Glomerular visceral epithelial cell (primary cell): ENCODE measurements around the gene REST.
A peak's percentile ranks its signal among the peaks of the same experiment; 100 is the strongest.
"Not testable (repeated sequence)": the region's sequence is repeated elsewhere in the genome, so short reads cannot be mapped to it uniquely, and the experiment has no call there.

Experiments
- DNase-seq: peaks from one replicate; pipeline ENCODE4 v3.0.0-alpha.2; 2016; ENCODE audit errors: extremely low spot score

The REST gene, protein sequence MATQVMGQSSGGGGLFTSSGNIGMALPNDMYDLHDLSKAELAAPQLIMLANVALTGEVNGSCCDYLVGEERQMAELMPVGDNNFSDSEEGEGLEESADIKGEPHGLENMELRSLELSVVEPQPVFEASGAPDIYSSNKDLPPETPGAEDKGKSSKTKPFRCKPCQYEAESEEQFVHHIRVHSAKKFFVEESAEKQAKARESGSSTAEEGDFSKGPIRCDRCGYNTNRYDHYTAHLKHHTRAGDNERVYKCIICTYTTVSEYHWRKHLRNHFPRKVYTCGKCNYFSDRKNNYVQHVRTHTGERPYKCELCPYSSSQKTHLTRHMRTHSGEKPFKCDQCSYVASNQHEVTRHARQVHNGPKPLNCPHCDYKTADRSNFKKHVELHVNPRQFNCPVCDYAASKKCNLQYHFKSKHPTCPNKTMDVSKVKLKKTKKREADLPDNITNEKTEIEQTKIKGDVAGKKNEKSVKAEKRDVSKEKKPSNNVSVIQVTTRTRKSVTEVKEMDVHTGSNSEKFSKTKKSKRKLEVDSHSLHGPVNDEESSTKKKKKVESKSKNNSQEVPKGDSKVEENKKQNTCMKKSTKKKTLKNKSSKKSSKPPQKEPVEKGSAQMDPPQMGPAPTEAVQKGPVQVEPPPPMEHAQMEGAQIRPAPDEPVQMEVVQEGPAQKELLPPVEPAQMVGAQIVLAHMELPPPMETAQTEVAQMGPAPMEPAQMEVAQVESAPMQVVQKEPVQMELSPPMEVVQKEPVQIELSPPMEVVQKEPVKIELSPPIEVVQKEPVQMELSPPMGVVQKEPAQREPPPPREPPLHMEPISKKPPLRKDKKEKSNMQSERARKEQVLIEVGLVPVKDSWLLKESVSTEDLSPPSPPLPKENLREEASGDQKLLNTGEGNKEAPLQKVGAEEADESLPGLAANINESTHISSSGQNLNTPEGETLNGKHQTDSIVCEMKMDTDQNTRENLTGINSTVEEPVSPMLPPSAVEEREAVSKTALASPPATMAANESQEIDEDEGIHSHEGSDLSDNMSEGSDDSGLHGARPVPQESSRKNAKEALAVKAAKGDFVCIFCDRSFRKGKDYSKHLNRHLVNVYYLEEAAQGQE

GRCh38 chr4:56907489-56908205, at the start of gene REST:
TSS of gene REST (plus strand) at chr4:56907900. CDS start at chr4:56910639, 2,739 bp downstream.
- DNase-seq: peak; percentile 83

DNA sequence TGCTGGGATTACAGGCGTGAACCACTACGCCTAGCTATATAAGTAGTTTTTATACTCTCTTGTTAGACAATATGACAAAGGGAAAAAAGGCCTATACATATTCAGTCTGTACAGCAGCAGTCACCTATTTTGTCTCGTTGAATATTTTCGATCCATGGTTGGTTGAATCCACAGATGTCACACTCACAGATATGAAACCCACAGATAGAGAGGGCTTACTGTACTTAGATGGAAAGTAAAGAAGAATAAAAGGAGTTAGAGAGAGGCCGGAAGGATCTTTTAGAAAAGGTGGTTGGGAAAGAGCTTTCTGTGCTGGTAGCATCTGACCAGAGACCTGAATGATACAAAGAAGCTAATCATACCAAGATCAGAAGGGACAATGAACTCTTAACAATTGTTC, 47.9 kb upstream of the REST start:
- DNase-seq: no peak

GRCh38 chr4:56860781-56861180, 46.9 kb upstream of the REST start:
- no peak for DNase-seq

- peak; percentile 35 for DNase-seq
These were observed 46.3 kb upstream of the REST start for GRCh38 chr4:56861360-56861759.

DNA sequence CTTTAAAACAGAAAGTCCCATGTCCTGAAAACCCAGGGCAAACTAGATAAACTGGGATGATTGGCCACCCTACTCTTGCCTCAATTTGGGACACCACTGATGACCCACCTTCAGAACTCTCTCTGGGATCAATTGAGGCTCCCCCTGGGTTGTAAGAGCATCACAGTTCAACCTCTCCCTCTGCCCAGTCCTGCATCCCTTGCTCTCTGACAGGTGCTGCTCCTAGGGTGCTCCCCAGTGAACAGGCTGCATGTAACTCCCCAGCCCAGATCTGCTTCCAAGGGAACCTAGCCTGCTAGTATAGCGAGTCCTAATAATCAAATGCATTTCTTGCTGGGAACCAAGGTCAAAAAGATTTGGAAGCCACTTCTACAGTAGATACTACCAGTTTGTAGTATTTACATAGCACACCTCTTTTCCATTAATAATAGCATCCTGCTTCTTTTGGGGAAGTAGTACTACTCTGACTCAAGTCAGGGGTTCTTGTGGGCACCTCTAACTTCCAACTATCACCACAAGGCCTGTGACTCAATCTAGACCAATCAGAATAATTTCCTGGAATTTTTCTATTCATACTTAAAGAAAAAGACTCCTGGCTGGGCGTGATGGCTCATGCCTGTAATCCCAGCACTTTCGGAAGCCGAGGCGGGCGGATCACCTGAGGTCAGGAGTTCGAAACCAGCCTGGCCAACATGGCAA, 44.1 kb upstream of the REST start:
- no peak for DNase-seq

DNA sequence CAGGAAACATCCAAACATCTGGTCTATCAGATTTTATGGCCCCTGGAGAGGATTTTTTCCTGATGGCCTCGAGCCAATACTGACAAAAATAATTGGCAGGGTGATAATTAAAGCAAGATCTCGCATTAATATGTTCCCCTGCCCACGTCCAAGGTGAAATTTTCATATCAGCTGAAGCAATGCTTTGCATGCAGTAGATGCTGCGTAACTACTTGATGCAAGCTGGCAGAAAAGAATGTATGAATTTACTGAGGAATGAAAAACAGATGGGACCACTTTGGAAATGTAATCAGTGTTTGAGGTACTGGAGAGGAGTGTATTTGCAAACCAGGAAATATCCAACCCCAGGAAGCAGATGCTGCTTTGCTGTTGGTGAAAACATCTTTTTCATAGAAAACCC, 36.8 kb upstream of the REST start:
- no peak for DNase-seq

- DNase-seq: no peak
These were observed 36.3 kb upstream of the REST start for GRCh38 chr4:56871371-56871866.

GRCh38 chr4:56874166-56874565, 33.5 kb upstream of the REST start:
- no peak for DNase-seq

DNA sequence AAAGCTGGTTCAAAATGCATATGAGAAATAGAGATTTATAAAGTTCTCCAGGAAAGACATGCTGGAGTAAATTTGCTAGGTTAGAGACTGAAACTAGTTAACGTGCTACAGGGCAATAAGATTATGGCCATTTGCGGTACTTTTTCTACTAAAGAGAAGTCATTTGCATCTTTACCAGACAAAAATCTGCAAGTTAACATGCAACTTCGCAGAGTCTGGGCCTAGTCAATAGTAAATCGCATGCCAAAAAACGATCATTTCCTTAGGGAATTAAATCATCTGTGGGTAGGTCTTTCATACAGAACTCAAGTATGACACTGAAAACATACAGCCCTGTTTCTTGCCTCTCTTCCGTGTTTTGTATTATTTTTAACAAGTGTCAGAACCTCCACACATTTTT, 32.8 kb upstream of the REST start:
- DNase-seq: no peak

GRCh38 chr4:56876264-56876663, 31.4 kb upstream of the REST start:
- DNase-seq: no peak

- DNase-seq: no peak
These were observed 27.7 kb upstream of the REST start for GRCh38 chr4:56879996-56880395.

GRCh38 chr4:56880572-56880971, 27.1 kb upstream of the REST start:
- no peak for DNase-seq

DNA sequence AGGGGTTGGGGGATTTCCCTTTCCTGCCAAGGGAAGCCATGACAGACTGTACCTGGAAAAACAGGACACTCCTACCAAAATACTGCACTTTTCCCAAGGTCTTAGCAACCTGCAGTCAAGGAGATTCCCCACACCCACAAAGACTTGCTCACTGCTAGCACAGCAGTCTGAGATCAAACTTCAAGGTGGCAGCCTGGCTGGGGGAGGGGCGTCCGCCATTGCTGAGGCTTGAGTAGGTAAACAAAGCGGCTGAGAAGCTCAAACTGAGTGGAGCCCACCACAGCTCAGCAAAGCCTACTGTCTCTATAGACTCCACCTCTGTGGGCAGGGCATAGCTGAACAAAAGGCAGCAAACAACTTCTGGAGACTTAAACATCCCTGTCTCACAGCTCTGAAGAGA, 23.2 kb upstream of the REST start:
- DNase-seq: not testable (repeated sequence)

- DNase-seq: no peak
These were observed 15.0 kb upstream of the REST start for GRCh38 chr4:56892691-56893090.

DNA sequence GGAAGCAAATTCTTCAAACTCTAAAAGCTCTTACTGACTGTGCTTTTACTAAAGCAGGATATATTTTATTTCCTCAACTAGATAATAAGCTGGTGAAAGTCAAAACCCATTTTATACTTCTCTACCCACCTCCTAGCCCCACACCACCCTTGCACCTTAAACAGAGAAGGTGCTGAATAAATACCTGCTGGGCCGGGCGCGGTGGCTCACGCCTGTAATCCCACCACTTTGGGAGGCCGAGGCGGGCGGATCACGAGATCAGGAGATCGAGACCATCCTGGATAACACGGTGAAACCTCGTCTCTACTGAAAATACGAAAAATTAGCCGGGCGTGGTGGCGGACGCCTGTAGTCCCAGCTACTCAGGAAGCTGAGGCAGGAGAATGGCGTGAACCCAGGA, 9.9 kb upstream of the REST start:
- not testable (repeated sequence) for DNase-seq

- DNase-seq: not testable (repeated sequence)
These were observed 7.5 kb upstream of the REST start for GRCh38 chr4:56900186-56900585.

DNA sequence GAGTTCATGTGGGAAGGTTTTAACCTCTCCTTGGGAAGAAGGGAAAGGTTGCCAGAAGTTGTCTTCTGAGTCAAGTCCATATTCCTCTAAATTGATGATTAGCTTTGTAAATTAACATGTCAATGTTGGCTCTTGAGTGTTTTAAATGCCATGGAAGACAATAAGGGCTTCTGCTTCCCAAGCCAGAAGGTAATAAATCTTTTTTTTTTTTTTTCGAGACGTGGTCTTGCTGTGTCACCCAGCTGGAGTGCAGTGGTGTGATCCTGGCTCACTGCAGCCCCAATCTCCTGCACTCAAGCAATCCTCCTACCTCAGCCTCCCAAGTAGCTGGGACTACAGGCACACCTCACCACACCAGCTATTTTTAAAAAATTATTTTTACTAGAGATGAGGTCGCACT, 5.0 kb upstream of the REST start:
- DNase-seq: no peak

DNA sequence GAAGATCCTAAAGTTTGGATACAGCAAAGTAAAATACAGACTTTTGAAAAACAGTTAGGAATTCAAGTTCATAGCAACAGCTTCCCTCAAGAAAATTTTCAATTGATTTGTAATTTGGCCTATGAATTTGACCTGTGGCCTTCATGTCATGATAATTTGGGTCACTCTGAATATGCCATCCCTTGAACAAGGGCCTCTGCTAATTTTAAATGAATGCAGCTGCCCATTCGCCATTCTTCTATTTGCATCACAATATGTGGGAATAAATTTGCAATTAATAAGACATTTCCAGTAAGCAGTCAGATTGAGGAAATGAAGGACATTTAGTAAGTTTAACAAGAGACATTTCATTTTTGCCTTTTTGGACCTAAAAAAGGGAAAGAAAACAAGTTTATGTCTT, 1.9 kb upstream of the REST start:
- DNase-seq: no peak

DNA sequence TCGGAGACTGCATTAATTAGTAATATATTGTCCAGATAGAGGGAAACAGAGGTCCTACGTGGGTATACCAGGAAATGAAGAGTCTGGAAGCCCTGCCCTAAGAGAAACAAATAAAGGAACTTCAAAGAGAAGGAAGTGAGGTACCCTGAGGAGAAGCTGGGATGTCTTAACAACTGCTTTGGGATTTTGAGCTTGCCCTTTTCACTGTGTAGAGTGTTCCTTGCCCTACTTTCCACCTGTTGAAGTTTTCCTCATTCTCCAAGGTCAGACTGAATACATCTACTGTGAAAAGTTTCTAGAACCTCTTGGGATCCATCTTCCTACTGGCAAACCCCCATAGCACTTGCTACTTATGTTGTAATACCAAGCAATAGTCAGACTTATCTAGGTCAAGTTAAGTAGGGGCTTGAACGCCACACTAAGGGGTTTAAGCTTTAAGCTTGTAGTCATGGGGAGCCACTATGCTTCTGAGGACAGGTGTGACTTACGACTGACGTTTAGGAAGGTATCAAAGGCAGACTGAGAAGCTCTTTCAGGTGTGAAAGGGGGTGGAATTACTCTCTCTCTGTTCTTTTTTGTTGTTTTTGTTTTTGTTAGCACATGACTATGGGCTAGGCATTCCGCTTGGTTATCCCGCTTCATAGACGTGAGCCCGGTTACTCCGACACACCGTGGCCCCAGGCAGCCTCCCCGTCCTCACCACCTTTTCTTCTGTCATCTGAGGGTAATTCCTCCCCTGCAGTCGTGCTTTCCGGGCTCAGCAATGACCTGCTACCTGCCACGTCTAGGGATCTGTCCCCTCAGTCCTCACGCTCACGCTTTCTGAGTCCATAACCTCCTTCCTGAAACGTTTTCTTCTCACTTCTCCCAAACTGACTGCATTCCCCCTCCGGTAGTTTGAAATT, 959 bp upstream of the REST start:
- DNase-seq: no peak
